ENCODE data around the gene LENG1. TPM values are rescaled to one million over a fixed set of nuclear protein-coding genes. Genes with fewer than 3 reads are reported as not detected.

The LENG1 gene
- polyA plus RNA-seq, 4 donors: 6.7 to 11.1 (median 9.6) TPM

DNA sequence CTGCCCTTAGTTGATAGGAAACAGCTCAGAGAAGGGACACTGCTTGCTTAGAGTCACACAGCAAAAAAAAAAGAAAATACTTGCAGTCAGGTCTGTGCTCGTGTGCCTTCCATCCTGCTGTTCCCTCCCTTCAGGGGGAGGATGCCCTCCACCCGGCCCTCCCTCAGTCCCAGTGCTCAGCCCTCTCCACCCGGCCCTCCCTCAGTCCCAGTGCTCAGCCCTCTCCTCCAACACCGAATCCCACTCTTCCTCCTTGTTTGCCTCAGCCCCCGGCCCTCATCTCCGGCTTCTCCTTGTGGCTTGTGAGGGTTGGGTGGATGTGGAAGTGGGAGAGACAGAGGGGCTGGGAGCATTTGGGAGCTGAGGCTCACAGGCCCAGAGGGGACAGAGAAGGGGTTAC lies 49.9 kb downstream of the LENG1 start:
- DNase-seq: no peak
- 79 to 83% (median 81%) methylated on average over 5 to 6 of the region's 6 CpGs for WGBS, 3 donors
- H3K27me3 ChIP-seq (ENCODE audit: control insufficient read depth in 3 of 3, insufficient read depth in 3 of 3, low read length in 3 of 3): no peaks in the 10 kb centered on the region
- H3K9me3 ChIP-seq (ENCODE audit: control insufficient read depth in 2 of 2, insufficient read depth in 1 of 2, low read depth in 1 of 2, low read length in 1 of 2): no peaks in the 10 kb centered on the region
- peaks cover 0 to 4% (median 0%) of the 10 kb centered on the region in 3 donors for H3K4me1 ChIP-seq (ENCODE audit: control insufficient read depth in 3 of 3, insufficient read depth in 2 of 3, low read depth in 1 of 3, low read length in 2 of 3)
- no peak overlapping the region for H3K27ac ChIP-seq (ENCODE audit: low read depth in 1 of 3, low read length in 2 of 3)
- peaks cover 4 to 68% (median 17%) of the 10 kb centered on the region in 3 donors for H3K36me3 ChIP-seq (ENCODE audit: control insufficient read depth in 3 of 3, insufficient read depth in 2 of 3, low read depth in 1 of 3, low read length in 3 of 3)
- H3K4me3 ChIP-seq (ENCODE audit: low read depth in 1 of 3, low read length in 3 of 3): no peak overlapping the region
- no peak for FAIRE-seq

DNA sequence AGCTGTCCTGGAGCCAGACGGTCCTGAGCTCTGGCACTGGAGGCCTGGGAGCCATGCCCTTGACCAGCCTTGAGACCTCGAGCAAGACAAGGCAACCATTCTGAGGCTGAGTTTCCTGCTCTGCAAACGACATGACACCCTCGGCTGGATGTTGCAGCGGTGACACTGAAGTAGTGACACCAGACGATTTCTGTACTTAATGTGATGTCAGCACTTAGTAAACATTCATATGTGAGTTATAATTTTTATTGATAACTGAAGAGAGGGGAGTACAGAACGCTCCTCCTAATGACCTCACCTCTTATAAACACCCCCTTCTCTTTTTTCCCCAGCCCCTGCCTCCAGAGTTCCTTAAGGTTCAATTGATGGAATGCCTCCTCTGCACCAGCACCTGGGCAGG lies 51.0 kb downstream of the LENG1 start:
- Histone ChIP-seq H3K4me1 (ENCODE audit: control insufficient read depth in 3 of 3, insufficient read depth in 2 of 3, low read depth in 1 of 3, low read length in 2 of 3) (peaks cover 0 to 2% (median 0%) of the 10 kb centered on the region in 3 donors), H3K27ac (ENCODE audit: low read depth in 1 of 3, low read length in 2 of 3) (no peak overlapping the region), H3K36me3 (ENCODE audit: control insufficient read depth in 3 of 3, insufficient read depth in 2 of 3, low read depth in 1 of 3, low read length in 3 of 3) (peaks cover 4 to 67% (median 17%) of the 10 kb centered on the region in 3 donors), H3K4me3 (ENCODE audit: low read depth in 1 of 3, low read length in 3 of 3) (no peak overlapping the region), H3K27me3 (ENCODE audit: control insufficient read depth in 3 of 3, insufficient read depth in 3 of 3, low read length in 3 of 3) (no peaks in the 10 kb centered on the region), H3K9me3 (ENCODE audit: control insufficient read depth in 2 of 2, insufficient read depth in 1 of 2, low read depth in 1 of 2, low read length in 1 of 2) (no peaks in the 10 kb centered on the region)
- 74 to 84% (median 77%) methylated on average over 7 of the region's 7 CpGs for WGBS, 3 donors
- FAIRE-seq (no peak), DNase-seq (no peak)

DNA sequence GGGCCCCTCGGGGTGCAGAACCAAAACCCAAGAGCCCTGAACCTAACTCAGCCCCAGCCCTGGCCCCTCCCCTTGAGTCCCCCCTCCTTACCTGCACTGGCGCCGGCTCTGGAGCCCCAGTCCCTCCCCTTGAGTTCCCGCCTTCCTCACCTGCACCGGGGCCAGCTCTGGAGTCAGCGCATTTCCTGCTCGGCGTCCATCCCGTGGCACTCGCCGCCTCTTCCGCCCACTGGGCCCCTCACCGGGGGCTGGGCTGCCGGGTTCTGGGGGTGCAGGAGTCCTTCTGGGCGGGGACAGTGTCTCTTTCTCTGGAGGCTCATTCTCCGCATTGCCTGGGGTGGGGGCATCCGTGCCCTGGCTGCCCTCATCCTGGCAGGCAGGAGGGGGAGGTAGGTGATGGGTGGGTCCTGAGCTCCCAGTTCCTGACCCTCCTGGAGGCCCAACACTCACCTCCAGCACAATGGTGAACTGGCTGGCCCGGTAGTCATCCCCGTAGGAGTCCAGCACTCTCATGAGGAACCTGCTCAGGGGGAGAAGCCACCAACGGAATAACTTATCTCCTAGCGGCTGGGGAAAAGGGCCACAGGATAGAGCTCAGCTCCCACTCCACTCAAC lies 51.5 kb downstream of the LENG1 start:
- 76 to 83% (median 80%) methylated on average over 21 of the region's 21 CpGs for WGBS, 3 donors

DNA sequence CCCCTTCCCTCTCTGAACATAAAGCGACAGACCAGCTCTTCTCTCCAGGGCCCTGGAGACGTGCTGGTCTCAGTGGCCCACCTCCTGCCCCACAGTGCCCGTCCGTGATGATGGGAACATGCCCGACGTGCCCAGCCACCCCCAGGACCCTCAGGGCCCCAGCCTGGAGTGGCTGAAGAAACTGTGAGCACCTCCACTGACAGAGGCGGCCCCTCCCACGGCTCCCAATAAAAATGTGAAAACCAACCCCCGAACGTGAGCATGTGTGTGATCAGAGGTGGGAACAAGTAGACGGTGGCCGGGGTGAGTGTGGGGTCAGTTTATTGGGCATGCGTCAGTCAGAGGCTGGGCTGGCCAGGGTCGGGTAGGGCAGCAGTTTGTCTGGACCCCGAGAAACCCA lies 52.8 kb downstream of the LENG1 start:
- no peak overlapping the region for H3K4me3 ChIP-seq (ENCODE audit: low read depth in 1 of 3, low read length in 3 of 3)

More for the DNA sequence above, 51.5 kb downstream of the LENG1 start:
- peaks cover 4 to 67% (median 17%) of the 10 kb centered on the region in 3 donors for H3K36me3 ChIP-seq (ENCODE audit: control insufficient read depth in 3 of 3, insufficient read depth in 2 of 3, low read depth in 1 of 3, low read length in 3 of 3)
- H3K27me3 ChIP-seq (ENCODE audit: control insufficient read depth in 3 of 3, insufficient read depth in 3 of 3, low read length in 3 of 3): no peaks in the 10 kb centered on the region
- no peaks in the 10 kb centered on the region for H3K9me3 ChIP-seq (ENCODE audit: control insufficient read depth in 2 of 2, insufficient read depth in 1 of 2, low read depth in 1 of 2, low read length in 1 of 2)
- FAIRE-seq (no peak), DNase-seq (no peak)
- no peak overlapping the region for H3K4me3 ChIP-seq (ENCODE audit: low read depth in 1 of 3, low read length in 3 of 3)
- peaks cover 0 to 2% (median 0%) of the 10 kb centered on the region in 3 donors for H3K4me1 ChIP-seq (ENCODE audit: control insufficient read depth in 3 of 3, insufficient read depth in 2 of 3, low read depth in 1 of 3, low read length in 2 of 3)
- no peak overlapping the region for H3K27ac ChIP-seq (ENCODE audit: low read depth in 1 of 3, low read length in 2 of 3)

DNA sequence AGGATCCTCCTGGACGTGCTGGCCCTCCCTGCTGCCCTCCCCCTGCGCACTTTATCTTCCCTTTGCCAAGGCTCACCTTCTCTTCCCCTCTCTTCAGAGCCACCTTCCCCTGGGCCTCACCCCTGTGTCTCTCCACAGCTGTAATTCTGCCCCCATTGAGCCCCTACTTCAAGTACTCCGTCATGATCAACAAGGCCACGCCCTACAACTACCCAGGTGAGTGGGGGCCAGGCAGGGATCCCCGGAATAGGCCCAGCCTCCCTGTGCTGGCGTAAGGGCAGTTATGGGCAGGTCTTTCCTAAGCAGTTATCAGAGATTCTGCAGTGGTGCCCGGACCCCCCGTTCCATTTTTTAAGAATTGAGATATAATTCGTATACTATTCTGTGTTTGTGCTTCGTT lies 53.7 kb downstream of the LENG1 start:
- Histone ChIP-seq H3K27ac (ENCODE audit: low read depth in 1 of 3, low read length in 2 of 3) (no peak overlapping the region), H3K36me3 (ENCODE audit: control insufficient read depth in 3 of 3, insufficient read depth in 2 of 3, low read depth in 1 of 3, low read length in 3 of 3) (peaks cover 4 to 55% (median 17%) of the 10 kb centered on the region in 3 donors), H3K4me1 (ENCODE audit: control insufficient read depth in 3 of 3, insufficient read depth in 2 of 3, low read depth in 1 of 3, low read length in 2 of 3) (peaks cover 0 to 2% (median 0%) of the 10 kb centered on the region in 3 donors), H3K27me3 (ENCODE audit: control insufficient read depth in 3 of 3, insufficient read depth in 3 of 3, low read length in 3 of 3) (no peaks in the 10 kb centered on the region), H3K4me3 (ENCODE audit: low read depth in 1 of 3, low read length in 3 of 3) (no peak overlapping the region), H3K9me3 (ENCODE audit: control insufficient read depth in 2 of 2, insufficient read depth in 1 of 2, low read depth in 1 of 2, low read length in 1 of 2) (no peaks in the 10 kb centered on the region)
- DNase-seq (no peak), FAIRE-seq (no peak)
- whole genome bisulfite sequencing, 3 donors: 87 to 93% (median 91%) methylated on average over 10 of the region's 10 CpGs

More for the DNA sequence above, 52.8 kb downstream of the LENG1 start:
- DNase-seq (no peak), FAIRE-seq (no peak)
- Histone ChIP-seq H3K9me3 (ENCODE audit: control insufficient read depth in 2 of 2, insufficient read depth in 1 of 2, low read depth in 1 of 2, low read length in 1 of 2) (no peaks in the 10 kb centered on the region), H3K36me3 (ENCODE audit: control insufficient read depth in 3 of 3, insufficient read depth in 2 of 3, low read depth in 1 of 3, low read length in 3 of 3) (peaks cover 4 to 59% (median 17%) of the 10 kb centered on the region in 3 donors), H3K27me3 (ENCODE audit: control insufficient read depth in 3 of 3, insufficient read depth in 3 of 3, low read length in 3 of 3) (no peaks in the 10 kb centered on the region), H3K27ac (ENCODE audit: low read depth in 1 of 3, low read length in 2 of 3) (no peak overlapping the region), H3K4me1 (ENCODE audit: control insufficient read depth in 3 of 3, insufficient read depth in 2 of 3, low read depth in 1 of 3, low read length in 2 of 3) (peaks cover 0 to 2% (median 0%) of the 10 kb centered on the region in 3 donors)
- WGBS, 3 donors: 80 to 84% (median 84%) methylated on average over 15 of the region's 15 CpGs

Other genes with a start within 250 kb of the LENG1 start
- under 1 TPM in 2 of 4 donors, not detected in 2; 0.03 to 0.12 TPM for gene CACNG8, start 196.8 kb downstream of the LENG1 start, polyA plus RNA-seq
- gene CACNG6, start 168.1 kb downstream of the LENG1 start, polyA plus RNA-seq: under 1 TPM in 2 of 4 donors, not detected in 2; 0.03 to 0.06 TPM
- gene VSTM1, start 95.8 kb downstream of the LENG1 start, polyA plus RNA-seq: under 1 TPM in 1 of 4 donors, not detected in 3; 0.09 TPM
- gene TARM1, start 78.4 kb downstream of the LENG1 start, polyA plus RNA-seq: not detected
- gene OSCAR, start 58.9 kb downstream of the LENG1 start, polyA plus RNA-seq: under 1 TPM; 0.27 to 0.89 (median 0.67) TPM
- 100 to 1,000 TPM; 130 to 409 (median 211) TPM for gene NDUFA3, start 56.9 kb downstream of the LENG1 start, polyA plus RNA-seq
- 10 to 100 TPM; 16.4 to 26.5 (median 23.1) TPM for gene TFPT, start 44.1 kb downstream of the LENG1 start, polyA plus RNA-seq
- 10 to 100 TPM; 44.3 to 57.0 (median 47.4) TPM for gene PRPF31, start 44.0 kb downstream of the LENG1 start, polyA plus RNA-seq
- 10 to 100 TPM; 24.4 to 37.4 (median 28.5) TPM for gene CNOT3, start 22.0 kb downstream of the LENG1 start, polyA plus RNA-seq
- 100 to 1,000 TPM in 3 of 4 donors, 10 to 100 TPM in 1; 40.6 to 174 (median 129) TPM for gene TMC4, start 13.4 kb upstream of the LENG1 start, polyA plus RNA-seq
- gene MBOAT7, start 29.9 kb upstream of the LENG1 start, polyA plus RNA-seq: 100 to 1,000 TPM in 1 of 4 donors, 10 to 100 TPM in 3; 47.8 to 118 (median 54.7) TPM
- 10 to 100 TPM; 32.7 to 57.8 (median 44.8) TPM for gene TSEN34, start 31.6 kb upstream of the LENG1 start, polyA plus RNA-seq
- gene RPS9, start 41.1 kb upstream of the LENG1 start, polyA plus RNA-seq: 1,000 to 10,000 TPM; 2,119 to 4,773 (median 3,564) TPM
- 1 to 10 TPM in 2 of 4 donors, under 1 TPM in 2; 0.45 to 3.6 (median 1.4) TPM for gene LILRB3, start 63.3 kb upstream of the LENG1 start, polyA plus RNA-seq
- gene LILRA6, start 83.1 kb upstream of the LENG1 start, polyA plus RNA-seq: 1 to 10 TPM in 1 of 4 donors, under 1 TPM in 2, not detected in 1; 0.27 to 1.6 (median 0.53) TPM
- 1 to 10 TPM; 1.1 to 6.9 (median 4.4) TPM for gene LILRB5, start 97.6 kb upstream of the LENG1 start, polyA plus RNA-seq
- gene LILRB2, start 121.4 kb upstream of the LENG1 start, polyA plus RNA-seq: 1 to 10 TPM in 2 of 4 donors, under 1 TPM in 2; 0.22 to 4.7 (median 1.7) TPM
- 1 to 10 TPM; 1.6 to 8.2 (median 2.2) TPM for gene LILRA5, start 153.4 kb upstream of the LENG1 start, polyA plus RNA-seq
- gene LILRA4, start 179.4 kb upstream of the LENG1 start, polyA plus RNA-seq: under 1 TPM in 2 of 4 donors, not detected in 2; 0.19 to 0.22 TPM
- gene LAIR1, start 205.2 kb upstream of the LENG1 start, polyA plus RNA-seq: 10 to 100 TPM in 1 of 4 donors, 1 to 10 TPM in 3; 2.2 to 10.9 (median 8.9) TPM

All from small intestine (tissue), 7 donors.